GM19372 (cell line): ENCODE results near the gene SCFD2.
"Not testable (repeated sequence)": the region's sequence is repeated elsewhere in the genome, so short reads cannot be mapped to it uniquely, and the experiment has no call there.

Experiments used
- ATAC-seq: cut with Tn5 transposase; IDR thresholded peaks from one replicate; pipeline ENCODE4 v1.9.1; 2021; ENCODE audit warnings: mild to moderate bottlenecking, low read depth, moderate library complexity; ENCODE audit not compliant: unreplicated experiment

The SCFD2 gene

GRCh38 chr4:52844596-52844995 is 521.3 kb downstream of the SCFD2 start:
- no peak for ATAC-seq

DNA sequence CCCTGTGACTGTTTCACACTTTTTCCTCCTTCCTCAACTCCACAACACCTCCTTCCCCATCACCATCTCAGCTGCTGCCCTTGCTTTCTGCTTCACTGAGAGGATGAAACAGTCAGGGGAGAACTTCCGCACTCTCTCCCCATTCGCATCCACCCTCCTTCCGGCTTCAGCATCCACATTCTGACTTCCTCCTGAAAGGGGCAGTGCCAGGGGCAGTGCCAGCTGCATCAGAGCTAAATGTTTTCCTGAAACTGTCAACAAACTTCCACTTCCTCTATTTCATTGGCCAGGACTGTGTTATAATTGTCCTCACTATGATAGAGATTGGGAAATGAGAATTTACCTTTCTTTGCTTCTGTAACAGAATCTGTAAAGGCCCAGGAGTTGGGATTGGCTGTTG is 521.9 kb downstream of the SCFD2 start:
- ATAC-seq: no peak

GRCh38 chr4:52843351-52843750 is 522.5 kb downstream of the SCFD2 start:
- no peak for ATAC-seq

DNA sequence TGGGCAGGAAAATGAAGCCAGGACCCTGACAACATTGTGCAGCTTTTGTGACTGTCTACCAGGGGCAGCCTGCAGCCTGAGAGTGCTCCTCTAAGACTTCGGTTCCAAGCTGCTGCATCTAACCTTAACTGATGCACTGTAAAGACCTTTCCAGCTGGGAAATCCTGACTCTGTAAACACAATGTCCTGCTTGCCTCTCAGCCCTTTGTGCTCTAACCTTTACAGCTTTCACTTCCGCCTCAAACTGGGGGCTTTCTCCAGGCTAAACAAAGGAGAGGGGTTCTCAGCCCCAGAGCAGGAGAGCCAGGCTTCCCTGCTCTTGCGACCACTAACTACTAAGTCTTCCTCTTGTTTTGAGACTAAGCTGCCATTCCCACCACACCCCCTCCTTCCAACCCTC is 523.1 kb downstream of the SCFD2 start:
- no peak for ATAC-seq

DNA sequence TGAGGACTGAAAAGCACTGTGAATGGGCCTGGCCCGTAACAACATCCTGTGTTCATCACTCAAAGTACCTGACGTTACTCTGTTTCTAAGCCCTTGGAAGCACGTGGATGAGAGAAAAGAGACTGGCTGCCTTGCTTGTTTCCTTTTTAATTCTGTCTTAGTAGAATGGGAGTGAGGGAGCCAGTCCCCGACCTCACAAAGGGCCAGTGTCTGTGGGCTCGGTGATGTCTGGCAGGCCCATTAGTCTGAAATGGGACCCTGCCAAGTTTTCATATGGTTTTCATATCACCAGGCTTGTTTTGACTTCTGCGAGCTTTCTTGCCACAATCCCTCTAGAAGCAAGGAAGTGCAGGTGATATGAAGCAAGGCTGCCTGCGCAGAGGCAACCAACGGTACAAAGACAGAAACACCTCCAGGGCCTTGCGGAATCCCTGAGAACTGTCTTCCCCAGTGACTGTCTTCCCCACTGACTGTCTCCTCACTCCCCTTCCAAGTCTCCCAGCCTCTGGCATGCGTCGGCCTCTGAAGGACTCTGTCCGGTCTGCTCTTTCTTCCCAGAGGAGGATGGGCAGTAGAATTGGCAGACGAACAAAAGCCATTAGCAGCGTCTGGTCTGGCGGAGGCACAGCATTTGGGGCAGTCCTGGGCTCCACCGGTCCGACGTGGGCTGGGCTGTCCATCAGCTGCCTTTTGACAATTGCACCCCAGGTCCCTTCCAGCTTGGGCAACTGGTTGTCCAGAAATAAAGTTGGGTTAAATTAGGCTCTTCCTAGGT is 524.0 kb downstream of the SCFD2 start:
- ATAC-seq: no peak

GRCh38 chr4:52840531-52841370 is 525.1 kb downstream of the SCFD2 start:
- ATAC-seq: no peak

- no peak for ATAC-seq
Measured at GRCh38 chr4:52838729-52839586, 526.9 kb downstream of the SCFD2 start.

DNA sequence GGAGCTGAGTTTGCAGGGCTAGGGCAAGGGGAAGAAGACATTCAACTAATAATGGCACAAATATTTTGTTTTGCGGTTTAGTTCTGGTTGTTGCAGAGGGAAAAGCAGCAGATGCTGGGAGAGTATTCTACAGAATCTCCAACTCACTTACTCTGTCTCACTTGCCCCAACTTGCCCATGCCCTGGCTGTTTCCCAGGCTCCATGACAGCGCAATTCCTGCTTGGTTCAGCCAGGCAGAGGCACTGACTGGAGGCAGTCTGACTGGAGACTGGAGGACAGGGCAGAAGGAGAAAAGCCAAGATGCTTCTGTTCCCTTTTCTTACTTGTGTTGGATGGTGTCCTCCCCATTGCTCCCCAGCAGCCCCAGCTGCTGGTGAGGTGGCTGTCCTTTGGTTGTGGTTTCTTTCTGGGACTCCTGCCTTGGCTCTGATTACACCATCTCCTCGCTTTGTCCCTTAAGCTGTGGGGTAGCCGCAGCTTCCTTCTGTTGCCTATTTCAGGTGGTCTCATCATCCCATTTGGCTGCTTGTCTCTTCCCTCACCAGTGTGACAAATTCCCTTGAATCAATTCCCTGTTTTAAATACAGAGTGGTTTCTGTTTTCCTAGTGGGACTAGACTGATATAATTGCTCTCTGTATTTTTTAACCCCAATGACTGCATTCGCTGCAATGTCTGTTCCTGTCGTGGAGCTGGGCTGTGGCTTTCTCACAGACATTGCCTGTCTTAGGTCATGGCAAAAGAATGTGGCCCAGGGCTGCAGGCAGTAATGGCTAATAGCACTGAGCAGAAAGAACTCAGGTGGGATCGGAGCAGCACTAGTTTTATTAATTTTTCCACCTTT is 527.9 kb downstream of the SCFD2 start:
- no peak for ATAC-seq

- ATAC-seq: no peak
Measured at GRCh38 chr4:52836678-52837077, 529.2 kb downstream of the SCFD2 start.

- ATAC-seq: no peak
Measured at GRCh38 chr4:52836120-52836519, 529.7 kb downstream of the SCFD2 start.

DNA sequence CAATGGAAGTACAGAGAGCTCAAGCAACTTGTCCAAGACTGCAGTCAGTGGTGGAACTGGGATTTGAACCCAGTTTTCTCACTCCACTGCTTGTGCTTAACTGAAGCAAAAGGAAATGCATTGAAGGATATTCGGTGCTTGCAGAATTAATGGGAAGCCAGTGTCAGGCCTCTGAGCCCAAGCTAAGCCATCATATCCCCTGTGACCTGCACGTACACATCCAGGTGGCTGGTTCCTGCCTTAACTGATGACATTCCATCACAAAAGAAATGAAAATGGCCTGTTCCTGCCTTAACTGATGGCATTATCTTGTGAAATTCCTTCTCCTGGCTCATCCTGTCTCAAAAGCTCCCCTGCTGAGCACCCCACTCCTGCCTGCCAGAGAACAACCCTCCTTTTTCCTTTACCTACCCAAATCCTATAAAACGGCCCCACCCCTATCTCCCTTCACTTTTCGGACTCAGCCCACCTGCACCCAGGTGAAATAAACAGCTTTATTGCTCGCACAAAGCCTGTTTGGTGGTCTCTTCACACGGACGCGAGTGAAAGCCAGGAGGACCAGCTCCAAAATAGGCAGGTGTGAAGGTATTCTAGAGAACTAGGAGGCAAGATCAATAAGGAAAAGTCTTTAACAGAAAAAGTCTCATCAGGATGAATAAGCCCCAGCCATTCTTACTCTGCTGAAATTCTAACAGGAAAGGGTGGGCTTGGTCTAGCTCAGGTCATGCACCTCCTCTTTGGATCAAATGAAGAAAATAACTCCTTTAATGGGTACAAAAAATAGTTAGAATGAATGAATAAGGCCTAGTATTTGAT is 531.0 kb downstream of the SCFD2 start:
- not testable (repeated sequence) for ATAC-seq

- no peak for ATAC-seq
Measured at GRCh38 chr4:52833941-52834525, 531.8 kb downstream of the SCFD2 start.

GRCh38 chr4:52825460-52826090 is 540.3 kb downstream of the SCFD2 start:
- no peak for ATAC-seq

DNA sequence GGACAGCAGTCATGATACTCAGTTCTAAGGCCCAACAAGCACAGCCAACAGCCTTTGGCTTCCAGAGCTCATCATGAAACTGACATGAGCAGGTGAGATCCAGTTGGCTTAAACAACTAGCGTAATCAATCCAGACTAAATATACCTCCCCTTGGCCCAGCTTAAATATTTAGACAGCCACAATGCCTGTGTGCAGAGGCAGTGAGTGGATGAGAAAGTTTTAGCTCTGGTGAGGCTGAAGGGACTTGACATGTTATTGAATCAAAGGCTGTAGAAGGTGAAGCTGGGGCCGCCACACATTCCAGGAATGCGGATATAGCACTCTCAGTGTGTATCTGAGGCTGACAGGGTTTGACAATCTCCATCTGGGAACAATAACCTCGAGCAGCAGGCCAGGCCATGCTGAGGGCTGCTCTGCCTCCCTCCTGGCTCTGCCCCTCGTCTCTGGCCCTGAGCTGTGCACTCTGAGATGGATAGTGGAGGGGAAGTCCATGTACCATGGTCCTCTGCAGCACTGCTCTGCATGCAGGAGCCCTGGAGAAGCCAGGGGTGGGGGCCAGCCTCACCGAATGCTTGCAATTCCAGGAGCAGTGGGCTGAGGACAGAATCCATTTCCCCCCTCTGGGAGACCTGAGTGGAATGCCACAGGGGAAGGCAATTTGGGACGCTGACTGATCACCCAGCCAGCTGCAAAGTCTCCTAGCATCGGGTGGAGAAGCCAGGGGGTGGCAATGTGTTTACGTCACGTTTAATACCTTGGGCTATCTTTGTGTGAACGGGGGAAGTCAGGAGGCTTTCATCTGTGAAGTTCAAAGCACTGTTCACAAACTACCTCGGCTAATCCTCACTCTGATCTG is 541.0 kb downstream of the SCFD2 start:
- ATAC-seq: no peak

DNA sequence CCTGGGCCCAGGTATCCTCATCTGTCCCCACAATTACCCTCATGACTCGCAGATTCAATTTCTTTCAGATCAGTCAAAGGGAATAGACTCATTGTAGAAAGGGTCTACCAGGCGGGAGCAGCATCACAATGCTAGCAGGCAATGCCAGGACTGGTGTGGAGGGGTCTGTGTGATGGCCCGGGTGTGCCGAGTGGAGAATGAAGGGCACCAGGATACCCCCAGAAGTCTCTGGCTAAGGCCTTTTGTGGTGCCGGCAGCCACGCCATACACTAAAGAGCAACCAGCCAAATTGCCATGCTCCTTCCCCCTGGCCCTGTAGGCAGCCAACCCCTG is 541.6 kb downstream of the SCFD2 start:
- ATAC-seq: no peak

DNA sequence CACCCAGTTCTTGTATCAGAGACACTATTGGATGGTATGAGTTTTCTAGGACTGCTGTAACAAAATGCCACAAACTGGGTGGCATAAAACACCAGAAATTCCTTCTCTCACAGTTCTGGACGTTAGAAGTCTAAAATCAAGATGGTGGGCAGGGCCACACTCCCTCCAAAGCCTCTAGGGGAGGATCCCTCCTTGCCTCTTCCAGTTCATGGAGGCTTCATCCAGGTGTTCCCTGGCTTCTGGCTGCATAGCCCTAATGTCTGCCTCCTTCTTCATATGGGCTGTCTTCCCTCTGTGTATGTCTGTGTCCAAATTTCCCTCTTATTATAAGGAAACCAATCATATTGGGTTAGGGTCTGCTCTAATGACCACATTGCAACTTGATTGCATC is 542.2 kb downstream of the SCFD2 start:
- ATAC-seq: no peak
